T-helper 2 cell treated with Interferon-gamma antibody and Interleukin-4, amounts not matched to agents 100 ng/mL and 5 ng/mL, for 36 hours (primary cell): ENCODE data around the gene PDGFD. TPM values are rescaled to one million over a fixed set of nuclear protein-coding genes. Genes with fewer than 3 reads are reported as not detected.

Experiments used
- intact Hi-C: fragments of 100-400 bp; cut with micrococcal nuclease; formaldehyde crosslinking; loops from one replicate; pipeline ENCODE4 v1.15.1; 2023
- total RNA-seq: library from RNA; stranded (reverse); gene quantifications from 2 replicates; pipeline ENCODE4 v1.2.3, GENCODE V29; 2022

The PDGFD gene
- total RNA-seq, 1 donor from 2014 or later = not detected

DNA sequence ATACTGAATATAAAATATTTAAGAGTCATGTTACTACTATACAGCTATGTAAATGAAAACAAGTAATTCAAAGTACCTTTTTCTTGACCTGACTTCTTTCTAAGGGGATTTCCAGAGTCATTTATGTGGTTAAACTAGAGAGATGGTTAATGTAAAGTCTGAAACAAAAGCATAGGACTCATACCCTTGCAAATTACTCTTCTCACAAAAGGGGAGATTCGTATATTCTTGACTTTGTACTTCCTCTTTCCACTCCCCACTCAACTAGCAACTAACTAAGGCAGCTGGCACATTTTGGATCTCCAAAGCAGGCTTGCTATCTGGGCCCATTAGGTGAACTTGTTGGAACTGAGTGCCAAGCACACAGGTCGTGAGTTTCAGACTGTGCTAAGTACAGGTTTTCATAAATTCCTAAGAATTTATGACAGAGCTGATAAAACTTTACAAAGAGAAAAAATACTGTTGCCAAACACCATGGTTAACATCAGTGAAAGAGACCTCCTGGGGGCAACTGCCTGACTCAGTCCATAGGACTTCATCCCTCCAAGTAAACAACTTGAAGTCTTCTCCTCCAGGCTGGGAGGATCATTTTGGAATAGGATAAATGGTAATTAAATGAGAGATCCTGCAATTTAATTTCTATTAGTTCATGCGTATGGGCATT, 204.5 kb downstream of the PDGFD start:
- intact Hi-C loops = no loop called here

DNA sequence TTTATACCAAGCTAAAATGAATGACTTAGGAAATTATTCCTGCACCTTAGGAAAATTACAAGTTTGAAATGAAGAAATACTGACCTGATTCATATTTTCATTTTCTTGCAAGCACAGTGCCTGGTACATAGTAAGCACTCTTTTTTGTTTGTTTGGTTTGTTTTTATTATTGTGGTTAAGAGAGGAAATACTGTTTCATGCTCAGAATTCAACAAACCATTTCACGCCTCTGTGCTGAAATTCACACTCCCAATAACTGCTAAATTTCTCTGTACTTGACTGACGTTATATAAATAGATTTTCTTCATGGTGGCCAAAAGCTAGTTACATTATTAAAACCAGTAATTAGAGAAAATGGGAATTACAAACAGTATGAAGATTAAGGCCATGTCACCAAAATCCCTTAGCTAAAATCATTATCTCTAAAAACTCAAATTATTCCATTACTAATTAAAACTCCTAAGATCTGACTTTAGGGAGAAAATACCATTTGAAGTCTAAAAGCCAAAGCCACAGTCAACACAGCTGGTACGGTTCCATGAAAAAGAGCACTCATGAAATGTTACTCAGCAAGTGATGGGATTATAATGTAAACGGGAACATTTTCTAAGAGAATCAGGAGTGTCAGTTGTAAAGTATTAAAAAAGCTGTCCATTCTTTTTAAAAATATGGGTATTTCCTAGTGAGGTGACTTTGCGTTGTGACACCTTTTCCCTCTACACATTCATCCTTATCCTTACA, 205.3 kb downstream of the PDGFD start:
- intact Hi-C loops = no loop called here

DNA sequence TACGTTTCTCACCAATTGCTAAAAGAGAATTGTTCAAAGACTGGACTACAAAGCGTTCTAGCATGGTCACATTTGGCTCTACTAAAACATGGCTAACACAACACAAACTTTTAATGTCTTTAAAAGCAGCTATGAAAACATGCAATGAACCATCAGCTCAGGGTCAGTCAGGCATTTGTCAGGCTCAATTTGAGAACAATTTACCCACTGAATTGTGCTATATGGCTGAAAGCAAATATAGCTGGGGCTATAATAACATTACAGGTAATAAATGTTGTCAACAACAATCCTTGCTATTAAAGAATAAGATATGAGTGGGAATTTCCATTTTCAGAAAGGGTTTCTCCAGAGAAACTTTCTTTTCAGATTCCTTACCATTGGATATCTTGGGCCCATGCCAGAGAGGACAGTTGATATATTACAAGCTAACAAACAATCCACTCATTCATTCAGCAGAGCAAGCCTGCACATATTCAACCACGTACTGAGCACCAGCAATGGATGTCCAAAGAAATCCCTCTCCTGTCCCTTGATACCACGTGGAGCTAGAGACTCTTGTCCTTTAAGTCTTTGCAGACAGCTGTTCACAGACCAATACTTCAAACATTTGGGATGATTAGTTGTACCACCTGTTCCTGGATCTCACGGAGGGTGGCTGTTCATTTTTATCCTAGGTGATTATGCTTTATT, 210.0 kb downstream of the PDGFD start:
- intact Hi-C loops = no loop called here

DNA sequence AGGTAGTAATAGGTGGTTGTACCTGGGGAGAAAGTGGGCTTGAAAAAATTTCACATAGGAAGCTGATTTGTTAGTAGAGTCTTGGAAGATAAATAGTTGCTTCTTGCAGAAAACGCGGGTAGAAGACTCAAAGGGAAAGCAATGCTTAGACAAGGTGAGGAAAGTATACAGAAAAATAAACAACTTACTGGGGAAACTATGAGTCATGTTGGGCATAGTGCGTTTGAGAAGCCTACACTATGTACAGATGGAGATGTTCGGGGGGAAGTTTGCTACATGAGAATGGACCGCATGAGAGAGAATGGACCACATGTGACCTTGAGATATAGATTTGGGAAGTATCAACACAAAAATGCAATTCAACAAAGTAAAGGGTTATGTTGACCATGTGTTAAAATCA, 214.2 kb downstream of the PDGFD start:
- intact Hi-C loops = no loop called here

DNA sequence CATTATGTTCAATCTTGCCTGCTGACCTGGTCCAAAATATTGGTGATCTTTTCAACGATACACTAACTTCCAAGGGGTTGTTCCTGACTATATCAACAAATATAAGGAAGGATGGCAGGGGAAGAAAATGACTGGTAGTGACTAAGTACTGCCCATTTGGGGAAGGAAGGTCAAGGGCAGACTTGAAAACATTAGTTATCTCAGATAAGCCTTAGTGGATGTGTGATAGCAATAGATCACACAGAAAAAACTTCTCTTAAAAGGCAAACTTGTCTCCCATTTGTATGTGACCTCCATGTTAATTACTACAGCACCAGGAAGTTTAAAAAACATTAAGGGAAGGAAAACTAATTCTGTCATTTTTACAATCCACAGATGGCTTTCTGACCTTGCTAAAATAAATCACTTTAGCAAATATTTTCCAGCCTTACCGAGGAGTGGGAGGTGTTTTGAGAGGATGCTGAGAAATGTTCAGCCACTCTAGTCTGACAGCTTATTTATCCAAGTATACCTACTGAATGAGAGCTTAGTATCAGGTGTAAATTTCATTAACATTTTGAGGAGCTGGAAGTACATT, 215.7 kb downstream of the PDGFD start:
- intact Hi-C loops = no loop called here

DNA sequence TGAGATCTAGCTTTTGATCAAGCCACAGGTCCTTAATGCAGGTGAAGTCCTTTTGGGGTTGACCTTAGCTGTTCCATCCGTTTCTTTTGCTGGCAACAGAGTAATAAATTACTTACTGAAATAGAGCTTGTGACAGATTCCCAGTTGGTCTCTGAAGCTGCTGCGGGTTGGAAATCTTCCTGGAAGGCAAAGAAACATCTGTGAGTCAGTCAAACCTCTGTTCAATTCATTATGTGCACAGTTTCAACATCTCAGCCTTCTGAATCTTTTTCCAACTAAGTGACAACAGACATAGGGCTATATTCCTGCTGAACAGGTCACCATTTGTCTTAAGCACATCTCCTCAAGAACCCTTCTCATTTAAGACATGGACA, 216.4 kb downstream of the PDGFD start:
- intact Hi-C loops = no loop called here

DNA sequence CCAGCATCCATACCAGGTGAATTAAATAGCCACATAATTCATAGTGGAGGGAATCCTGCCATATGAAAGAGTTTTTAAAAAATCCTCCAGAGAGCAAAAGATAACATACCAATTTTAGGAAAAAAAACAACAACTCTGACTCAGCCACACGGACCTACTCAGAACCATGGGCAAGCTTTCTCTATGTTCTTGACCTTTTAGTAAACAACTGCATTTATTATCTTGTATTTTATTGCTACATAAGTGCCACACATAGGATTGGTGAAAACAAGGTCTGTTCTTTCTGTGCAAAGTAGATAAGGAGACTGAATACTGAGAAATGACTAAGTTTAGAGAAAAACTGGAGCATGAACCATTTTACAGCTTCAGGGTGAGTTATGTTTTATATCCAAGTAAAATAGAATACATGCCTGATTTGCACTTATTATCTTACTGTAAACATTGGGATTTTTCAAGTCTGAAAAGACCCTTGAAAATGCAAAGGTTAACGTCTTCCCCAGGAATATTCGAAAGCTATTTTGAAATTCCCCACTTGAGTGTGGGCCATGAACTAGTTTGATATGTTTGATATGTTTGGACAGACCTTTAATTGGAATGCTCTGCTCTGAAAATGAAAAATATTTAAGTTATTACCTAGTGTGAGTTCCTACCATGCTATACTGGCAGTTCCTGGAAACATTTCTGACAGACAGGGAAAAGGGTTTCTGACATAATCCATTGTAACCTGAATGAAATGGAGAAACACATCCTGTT, 217.0 kb downstream of the PDGFD start:
- intact Hi-C loops = no loop called here

DNA sequence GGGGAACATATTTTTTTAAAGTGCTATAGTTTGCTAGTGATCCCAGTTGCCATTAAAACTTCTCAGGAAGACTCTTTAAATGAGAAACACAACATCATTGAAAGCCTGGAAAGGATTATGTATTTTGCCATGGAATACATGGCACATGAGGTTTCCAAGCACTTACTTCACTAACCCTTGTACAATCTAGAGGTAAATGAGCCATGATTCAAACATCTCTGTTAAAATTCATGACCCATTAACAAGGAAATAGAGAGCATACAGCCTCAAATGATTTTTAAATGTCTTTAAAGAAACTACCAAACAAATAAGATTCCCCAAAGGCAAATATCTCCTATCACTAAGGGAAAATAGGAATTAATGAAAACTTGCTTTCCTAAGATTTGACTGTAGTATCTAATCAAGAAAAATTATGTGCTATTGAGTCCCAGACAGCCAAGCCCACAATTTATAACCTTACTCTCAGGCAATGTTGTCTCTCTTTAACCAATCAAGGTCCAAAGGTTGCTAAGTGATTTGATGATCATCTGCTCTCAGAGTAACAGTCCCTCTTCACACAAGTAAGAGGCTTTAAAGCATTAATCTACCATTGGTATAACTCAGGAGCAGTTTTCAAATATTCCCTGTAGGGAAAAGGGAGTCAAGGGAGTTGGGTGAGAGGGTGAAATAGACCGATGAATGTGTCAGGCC, 219.6 kb downstream of the PDGFD start:
- intact Hi-C loops = no loop called here

DNA sequence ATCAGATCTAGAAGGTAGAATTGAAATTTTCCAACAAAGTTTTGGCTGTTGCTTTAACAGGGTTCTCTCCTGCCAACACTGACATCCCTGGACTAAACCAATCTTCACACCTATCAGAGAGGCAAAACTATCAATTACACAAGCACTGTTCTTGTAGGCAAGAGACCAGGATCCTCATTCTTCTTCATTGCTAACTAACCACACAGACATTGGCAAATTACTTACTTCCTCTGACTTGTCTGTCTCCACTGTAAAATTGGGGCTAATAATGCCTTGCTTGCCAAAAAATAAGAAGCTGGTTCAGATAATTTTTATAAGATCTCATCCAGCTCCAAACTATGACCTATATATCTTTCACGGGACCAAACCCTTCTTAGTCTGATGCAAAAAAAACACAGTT, 221.3 kb downstream of the PDGFD start:
- intact Hi-C loops = no loop called here

DNA sequence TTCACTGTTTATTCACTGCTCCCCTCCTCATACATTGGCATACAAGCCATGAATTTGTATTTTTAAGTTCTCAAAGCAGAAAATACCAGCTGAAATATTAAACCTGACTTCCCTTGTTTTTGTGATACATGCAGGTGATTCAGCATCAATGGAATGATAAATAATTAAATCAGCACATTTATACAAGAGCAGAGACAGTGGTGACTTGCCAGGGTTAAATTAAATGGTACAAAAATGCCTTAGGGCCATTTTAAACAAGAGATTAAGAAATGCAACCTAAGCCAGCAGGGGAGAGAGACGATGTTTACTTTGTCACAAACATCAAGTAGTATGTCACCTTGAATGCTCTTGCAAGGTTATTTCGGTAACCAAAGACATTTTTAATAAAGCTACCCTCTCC, 223.4 kb downstream of the PDGFD start:
- intact Hi-C loops = no loop called here

DNA sequence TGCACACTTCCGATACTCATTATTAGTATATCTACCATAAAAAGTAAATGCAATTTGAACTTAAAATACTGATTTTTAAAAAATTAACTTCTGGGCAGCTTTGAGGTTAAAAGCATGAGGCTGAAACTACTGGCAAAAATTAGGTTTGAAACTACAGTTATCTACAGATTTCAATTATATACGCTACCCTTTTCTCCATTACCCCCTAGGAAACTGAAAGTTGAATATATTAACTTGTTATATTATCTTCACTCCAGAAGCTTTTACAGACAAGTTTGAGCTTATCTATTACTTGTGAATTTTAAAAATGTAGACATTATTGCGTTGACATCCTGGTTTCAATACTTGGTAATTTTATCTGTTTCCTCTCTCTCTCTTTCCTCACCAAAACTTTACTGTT, 224.3 kb downstream of the PDGFD start:
- intact Hi-C loops = no loop called here

DNA sequence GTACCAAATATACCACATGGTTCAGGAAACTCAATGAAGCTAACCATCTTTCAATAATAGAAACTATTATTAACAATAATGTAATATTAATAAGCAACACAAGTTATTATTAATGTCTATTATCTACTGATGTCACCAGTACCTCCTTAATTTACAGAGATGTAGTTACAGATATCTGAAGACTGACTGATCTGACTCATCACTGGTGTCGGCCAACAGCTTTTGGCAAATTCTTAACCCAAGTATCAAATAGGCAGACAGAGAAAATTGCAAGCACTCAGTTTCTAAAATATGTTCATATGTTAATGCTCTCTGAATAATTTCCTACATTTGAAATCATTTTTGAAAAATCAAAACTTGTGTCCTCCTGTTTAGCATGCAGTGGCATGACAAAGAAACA, 227.9 kb downstream of the PDGFD start:
- intact Hi-C loops = no loop called here

DNA sequence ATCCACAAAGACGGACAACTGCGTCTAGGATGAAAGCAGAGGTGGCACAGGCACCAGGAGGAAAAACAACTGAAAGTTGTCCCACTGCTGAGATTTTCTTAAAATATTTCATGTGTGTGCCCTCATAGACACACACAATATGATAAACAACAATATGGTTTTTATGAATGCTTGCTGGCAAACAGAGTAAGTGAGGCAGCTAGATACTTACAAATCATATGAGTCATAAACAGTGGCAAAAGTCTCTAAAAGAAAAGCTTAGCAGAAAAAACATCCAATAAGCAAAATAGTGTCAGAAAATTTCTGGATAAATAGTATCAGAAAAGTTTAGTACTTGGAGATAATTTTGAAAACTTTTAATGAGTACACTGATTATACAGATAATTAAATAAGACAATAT, 228.7 kb downstream of the PDGFD start:
- intact Hi-C loops = no loop called here

DNA sequence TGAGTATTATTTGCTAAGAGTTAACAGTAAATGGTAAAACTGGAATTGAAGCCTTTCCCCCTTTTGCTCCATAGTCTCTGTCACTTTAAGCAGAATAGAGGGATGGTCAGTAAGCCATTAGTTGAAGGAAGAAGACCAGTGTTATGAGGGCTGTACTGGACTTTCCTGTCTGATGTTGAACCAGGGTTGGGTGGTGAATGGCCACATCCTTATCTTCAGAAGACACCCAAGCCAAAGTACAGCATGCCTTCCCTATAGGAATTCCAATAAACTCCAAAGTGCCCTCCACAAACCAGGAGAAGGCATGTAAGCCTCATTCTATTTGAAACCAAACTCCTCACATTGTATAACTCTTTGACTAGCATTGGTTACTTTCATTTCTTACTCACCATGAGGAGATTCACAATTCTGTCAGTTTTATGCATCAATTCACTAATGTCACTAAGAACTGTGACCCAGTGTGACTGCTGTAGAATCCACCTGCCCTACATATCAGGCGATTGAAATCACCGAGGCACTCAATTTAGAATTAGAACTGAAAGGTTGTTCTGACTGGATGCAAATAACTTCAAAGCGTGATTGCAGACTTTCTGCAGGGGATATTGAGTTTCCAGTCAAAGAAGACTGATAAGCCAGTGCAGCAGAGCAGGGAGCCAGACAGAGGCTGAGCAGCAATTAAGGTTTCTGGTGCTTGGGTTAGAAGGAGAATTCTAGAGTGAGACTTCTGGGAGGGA, 234.6 kb downstream of the PDGFD start:
- intact Hi-C loops = no loop called here

DNA sequence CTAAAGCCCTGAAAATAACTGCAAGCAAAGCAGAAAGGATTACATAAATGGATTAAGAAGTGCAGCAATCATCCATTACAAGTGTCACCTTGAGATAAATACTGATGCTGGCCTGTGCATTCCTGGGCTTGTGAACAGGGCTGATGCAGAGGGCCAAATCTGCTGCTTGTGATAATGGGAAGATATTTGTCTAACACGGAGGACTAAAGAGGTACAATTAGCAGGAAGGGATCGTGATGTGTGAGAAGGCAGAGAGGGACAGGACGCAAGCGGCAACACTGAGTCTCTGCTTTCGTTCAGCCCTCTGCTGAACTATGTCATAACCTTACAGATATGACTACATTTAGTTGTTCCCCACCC, 235.2 kb downstream of the PDGFD start:
- intact Hi-C loops = no loop called here

DNA sequence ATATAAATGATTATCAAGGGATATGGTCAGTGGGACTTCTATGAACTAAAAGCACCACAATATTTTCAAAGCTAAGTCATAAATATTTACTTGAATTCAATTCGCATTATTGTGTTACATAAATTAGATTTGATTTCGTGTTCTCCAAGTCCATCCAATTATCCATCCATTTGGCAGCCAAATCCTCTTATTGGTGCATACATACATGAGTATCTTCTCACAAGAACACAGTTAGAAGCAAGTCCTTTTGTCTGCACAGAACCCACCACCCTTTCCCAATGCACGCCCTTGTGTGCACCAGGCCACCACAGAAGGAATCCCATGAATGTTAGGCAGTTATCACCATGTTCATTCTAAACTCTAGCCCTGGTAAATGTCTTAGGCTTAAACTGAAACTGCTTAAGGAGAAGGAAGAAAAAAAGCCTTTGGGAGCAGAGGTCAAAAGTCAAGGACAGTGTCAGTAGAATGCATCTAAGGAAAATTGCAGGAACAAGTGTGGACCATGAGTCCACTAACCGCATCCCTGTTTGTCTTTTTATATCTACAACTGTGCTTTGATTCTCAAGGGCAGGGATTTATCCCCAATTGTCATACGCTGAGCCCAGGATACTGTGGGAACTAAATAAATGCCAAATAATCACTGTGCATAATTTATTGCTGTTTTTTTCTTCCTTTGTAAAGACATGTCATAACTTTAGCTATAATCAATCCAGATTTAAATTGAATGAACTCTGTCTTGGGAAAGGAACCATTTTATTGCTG, 235.7 kb downstream of the PDGFD start:
- intact Hi-C loops = no loop called here

DNA sequence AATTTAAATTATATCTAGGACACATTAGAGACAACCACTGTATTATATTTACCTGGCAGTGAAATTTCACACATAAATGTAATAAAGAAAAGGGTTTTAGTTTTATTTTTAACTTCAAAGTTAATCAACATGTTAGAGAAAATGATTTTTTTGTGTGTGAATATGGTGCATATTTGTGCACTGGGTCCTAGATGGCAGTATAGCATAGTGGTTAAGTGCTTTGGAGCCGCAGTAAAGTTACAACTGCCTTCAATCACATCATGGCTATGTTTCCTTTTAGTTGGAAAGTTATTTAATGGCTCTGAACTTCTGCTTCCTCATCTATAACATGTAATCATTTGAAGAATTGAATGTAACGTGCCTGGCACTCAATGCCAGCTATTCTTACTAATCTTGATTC, 236.4 kb downstream of the PDGFD start:
- intact Hi-C loops = no loop called here

DNA sequence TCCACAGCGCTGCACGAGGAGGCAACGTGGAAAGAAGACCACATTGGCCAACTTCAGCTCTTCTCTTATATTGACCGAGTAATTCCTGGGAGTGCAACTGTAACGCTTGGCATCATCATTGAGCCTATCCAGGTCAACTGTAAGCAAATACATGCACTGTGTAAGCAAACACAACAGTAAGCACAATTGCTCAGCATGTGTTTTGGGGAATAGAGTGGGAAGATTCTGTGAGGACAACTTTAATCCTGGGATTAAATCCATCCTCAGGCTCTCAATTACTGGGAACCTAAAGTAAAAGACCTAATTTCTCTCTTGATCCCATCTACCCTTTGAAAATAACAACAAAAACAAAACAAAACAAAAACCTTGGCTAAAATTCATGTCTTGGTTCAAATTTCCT, 237.0 kb downstream of the PDGFD start:
- intact Hi-C loops = no loop called here

DNA sequence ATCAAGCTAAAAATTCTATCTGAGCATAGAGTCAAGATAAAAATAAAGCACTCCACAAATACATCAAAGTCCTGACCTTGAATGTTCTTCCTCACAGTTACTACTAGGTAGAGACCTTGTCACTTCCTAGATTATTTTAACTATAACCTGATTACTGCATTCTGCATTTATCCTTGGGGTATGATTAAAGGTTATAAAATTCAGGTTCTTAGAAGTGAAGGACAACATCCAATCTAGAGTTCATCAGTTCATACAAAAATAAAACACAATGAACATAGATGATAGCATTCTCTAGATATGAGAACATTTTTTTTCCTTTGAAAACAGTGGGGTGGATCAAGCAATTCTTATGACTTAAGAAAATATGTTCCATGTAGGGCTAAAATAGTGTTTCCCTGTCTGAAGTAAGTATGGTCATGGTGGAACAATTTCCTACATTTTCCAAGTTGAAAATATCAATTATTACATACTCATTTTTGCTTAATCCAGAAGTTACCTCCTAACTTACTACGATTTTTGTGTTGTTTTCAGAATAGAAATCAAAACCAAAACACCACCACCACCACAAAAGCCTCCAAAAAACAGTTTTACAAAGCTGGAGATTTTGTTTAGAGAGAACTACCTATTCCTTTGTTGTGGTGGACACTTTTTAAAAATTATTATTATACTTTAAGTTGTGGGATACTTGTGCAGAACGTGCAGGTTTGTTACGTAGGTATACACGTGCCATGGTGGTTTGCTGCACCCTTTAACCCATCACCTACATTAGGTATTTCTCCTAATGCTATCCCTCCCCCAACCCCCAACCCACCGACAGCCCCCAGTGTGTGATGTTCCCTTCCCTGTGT, 239.6 kb downstream of the PDGFD start:
- intact Hi-C loops = no loop called here
